Thoracic aorta endothelial cell (primary cell): Measurements from ENCODE around the gene GHRH. TPM values are rescaled to one million over a fixed set of nuclear protein-coding genes. Genes with fewer than 3 reads are reported as not detected.

ENCODE experiments used
- total RNA-seq: library from RNA; depleted of rRNA; stranded (reverse); fragments of >200 nt; gene quantifications from 2 replicates; pipeline ENCODE4 v1.2.3, GENCODE V29; 2012

The GHRH gene
- not detected in 2 replicates for total RNA-seq

GRCh38 chr20:37261714-37262113 is at the start of gene GHRH:
Gene GHRH (minus strand): TSS chr20:37261814. CDS start chr20:37256889, 4,925 bp downstream.

Other genes starting within 250 kb of the GHRH start
- gene RBL1, start 165.8 kb downstream of the GHRH start, total RNA-seq = 34.7 and 34.8 TPM in 2 replicates
- gene RPN2, start 82.5 kb downstream of the GHRH start, total RNA-seq = 204 and 227 TPM in 2 replicates
- gene MROH8, start 82.3 kb downstream of the GHRH start, total RNA-seq = 1.5 and 1.9 TPM in 2 replicates
- 12.2 and 14.7 TPM in 2 replicates for gene MANBAL, start 27.8 kb upstream of the GHRH start, total RNA-seq
- gene SRC, start 84.3 kb upstream of the GHRH start, total RNA-seq = 17.0 and 26.9 TPM in 2 replicates